NCI-H2196 (cell line): ENCODE data around the gene GPR108.

Source experiments
- DNase-seq: peaks from one replicate; lab custom pipeline; 2025; ENCODE audit not compliant: unreplicated experiment; lab: John Stamatoyannopoulos, UW

GPR108 gene

GRCh38 chr19:6682607-6683128, 54.7 kb downstream of the GPR108 start:
- no peak for DNase-seq

GRCh38 chr19:6680141-6680540, 57.2 kb downstream of the GPR108 start:
- DNase-seq: no peak
